ENCODE measurements around the gene NUTF2. TPM values are rescaled to one million over a fixed set of nuclear protein-coding genes. Genes with fewer than 3 reads are reported as not detected.

Gene NUTF2
- total and polyA plus RNA-seq, 10 of the 15 experiments (the other 5 are each of a cell fraction or from before 2014, with no cell fraction given) = 116 to 342 (median 202) TPM

DNA sequence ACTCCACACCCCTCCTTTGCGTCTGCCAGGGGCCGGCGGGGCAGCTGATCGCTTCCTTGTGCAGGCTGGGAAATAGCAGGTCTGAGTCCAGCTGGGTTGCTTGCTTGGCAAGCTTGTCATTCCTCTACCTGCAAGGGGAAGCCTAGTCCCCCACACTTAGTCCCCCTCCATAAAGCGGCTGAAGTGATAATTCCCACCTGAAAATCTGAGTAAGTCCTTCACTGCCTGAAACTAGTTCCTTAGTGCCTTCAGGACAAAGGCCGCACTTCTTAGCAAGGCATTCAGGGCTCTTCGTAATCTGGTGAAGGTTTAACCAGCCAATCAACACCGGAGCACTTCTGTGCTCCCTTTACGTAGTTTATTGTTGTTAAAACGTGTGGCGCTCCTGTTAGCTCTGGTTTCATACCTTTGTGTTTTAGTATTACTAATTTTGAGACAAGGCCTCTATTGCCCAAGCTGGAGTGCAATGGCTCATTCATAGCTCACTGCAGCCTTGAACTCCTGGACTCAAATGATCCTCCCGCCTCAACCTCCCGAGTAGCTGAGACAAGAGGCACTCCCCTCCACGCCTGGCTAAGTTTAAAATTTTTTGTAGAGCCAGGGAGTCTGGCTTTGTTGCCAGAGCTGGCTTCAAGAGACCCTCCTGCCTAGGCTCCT, 47.1 kb downstream of the NUTF2 start:
- H3K36me3 ChIP-seq (ENCODE audit: control insufficient read depth in 2 of 2, insufficient read depth in 2 of 2, low read length in 1 of 2) = no peaks in the 10 kb centered on the region; a peak in 1 of 4 replicates
- 24% methylated on average over 14 of the region's 14 CpGs for WGBS (ENCODE audit: insufficient coverage, insufficient replicate concordance, low lambda C conversion rate, missing lambda C conversion rate)
- peak overlapping the region; percentile 87 for H2AFZ ChIP-seq (ENCODE audit: control insufficient read depth, low read depth, low read length)
- peak overlapping the region; percentile 83 for H3K4me3 ChIP-seq
- H4K20me1 ChIP-seq (ENCODE audit: control insufficient read depth, insufficient read depth) = no peaks in the 10 kb centered on the region
- ChIA-PET POLR2A (interaction anchor here (0.5 to 1.1 kb wide), 2 partner anchors 48 to 856 kb away, joined by 3 to 4 read pairs; partner anchors contain the start of gene NUTF2), RAD21 (ENCODE audit: unreplicated experiment) (interaction anchor here (1.5 kb wide), 1 partner anchor 20 kb away, joined by 3 read pairs; no protein-coding TSS in a partner anchor), SMC1A (ENCODE audit: uncharacterized antibody, unreplicated experiment) (interaction anchor here (1.1 to 3.0 kb wide), 3 partner anchors 10 to 48 kb away, joined by 4 to 14 read pairs (median 4); partner anchors contain the start of gene NUTF2), CTCF (interaction anchor here (1.2 to 3.4 kb wide), 2 partner anchors 10 to 43 kb away, joined by 3 to 27 read pairs; partner anchors contain the start of genes NRN1L and PSMB10)
- peaks cover 24% of the 10 kb centered on the region for H3K79me2 ChIP-seq (ENCODE audit: control insufficient read depth, insufficient read depth, low read length)
- H3K9me3 ChIP-seq (replicated peaks; ENCODE audit: control insufficient read depth, insufficient read depth, low read length) = no peaks in the 10 kb centered on the region
- H3K27ac ChIP-seq (ENCODE audit: control insufficient read depth, insufficient read depth) = peak overlapping the region; percentile 79
- H3K4me2 ChIP-seq (ENCODE audit: control insufficient read depth, insufficient read depth) = peak overlapping the region; percentile 79
- H3K27me3 ChIP-seq (replicated peaks in 1 of 2; ENCODE audit: control insufficient read depth in 2 of 2, insufficient read depth in 2 of 2, low read length in 1 of 2) = no peaks in the 10 kb centered on the region
- TF ChIP-seq JUND (IDR thresholded peaks at IDR 0.05; ENCODE audit: low read depth, low read length) (no peak), BACH1 (IDR thresholded peaks at IDR 0.05; ENCODE audit: borderline replicate concordance) (no peak), CREM (IDR thresholded peaks at IDR 0.05; ENCODE audit: low read depth) (no peak), MTA2 (IDR thresholded peaks at IDR 0.05; ENCODE audit: low read depth) (no peak), NFYA (IDR thresholded peaks at IDR 0.05; ENCODE audit: borderline replicate concordance, low read depth, low read length) (no peak), GABPA (IDR thresholded peaks at IDR 0.05; ENCODE audit: low read depth) (no peak), EED (IDR thresholded peaks at IDR 0.05; ENCODE audit: low read depth) (no peak), IKZF2 (IDR thresholded peaks at IDR 0.05) (no peak), SPI1 (IDR thresholded peaks at IDR 0.05; ENCODE audit: borderline replicate concordance, insufficient read depth, low read depth, low read length) (no peak), ZNF274 (IDR thresholded peaks at IDR 0.05; ENCODE audit: insufficient read depth, insufficient read length) (no peak), ZZZ3 (IDR thresholded peaks at IDR 0.05; ENCODE audit: control insufficient read depth, insufficient read length, low read depth) (no peak), KLF5 (IDR thresholded peaks at IDR 0.05; ENCODE audit: partially characterized antibody) (no peak), SMARCA5 (IDR thresholded peaks at IDR 0.05) (no peak), ZBED1 (IDR thresholded peaks at IDR 0.05; ENCODE audit: borderline replicate concordance) (no peak)
- TF ChIP-seq, protein P1, sequence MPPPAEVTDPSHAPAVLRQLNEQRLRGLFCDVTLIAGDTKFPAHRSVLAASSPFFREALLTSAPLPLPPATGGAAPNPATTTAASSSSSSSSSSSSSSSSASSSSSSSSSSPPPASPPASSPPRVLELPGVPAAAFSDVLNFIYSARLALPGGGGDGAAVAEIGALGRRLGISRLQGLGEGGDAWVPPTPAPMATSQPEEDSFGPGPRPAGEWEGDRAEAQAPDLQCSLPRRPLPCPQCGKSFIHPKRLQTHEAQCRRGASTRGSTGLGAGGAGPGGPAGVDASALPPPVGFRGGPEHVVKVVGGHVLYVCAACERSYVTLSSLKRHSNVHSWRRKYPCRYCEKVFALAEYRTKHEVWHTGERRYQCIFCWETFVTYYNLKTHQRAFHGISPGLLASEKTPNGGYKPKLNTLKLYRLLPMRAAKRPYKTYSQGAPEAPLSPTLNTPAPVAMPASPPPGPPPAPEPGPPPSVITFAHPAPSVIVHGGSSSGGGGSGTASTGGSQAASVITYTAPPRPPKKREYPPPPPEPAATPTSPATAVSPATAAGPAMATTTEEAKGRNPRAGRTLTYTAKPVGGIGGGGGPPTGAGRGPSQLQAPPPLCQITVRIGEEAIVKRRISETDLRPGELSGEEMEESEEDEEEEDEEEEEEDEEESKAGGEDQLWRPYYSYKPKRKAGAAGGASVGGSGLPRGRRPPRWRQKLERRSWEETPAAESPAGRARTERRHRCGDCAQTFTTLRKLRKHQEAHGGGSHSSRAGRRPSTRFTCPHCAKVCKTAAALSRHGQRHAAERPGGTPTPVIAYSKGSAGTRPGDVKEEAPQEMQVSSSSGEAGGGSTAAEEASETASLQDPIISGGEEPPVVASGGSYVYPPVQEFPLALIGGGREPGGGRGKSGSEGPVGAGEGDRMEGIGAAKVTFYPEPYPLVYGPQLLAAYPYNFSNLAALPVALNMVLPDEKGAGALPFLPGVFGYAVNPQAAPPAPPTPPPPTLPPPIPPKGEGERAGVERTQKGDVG (CRISPR knock-in tag; IDR thresholded peaks at IDR 0.05) = no peak
- TF ChIP-seq, protein P2, sequence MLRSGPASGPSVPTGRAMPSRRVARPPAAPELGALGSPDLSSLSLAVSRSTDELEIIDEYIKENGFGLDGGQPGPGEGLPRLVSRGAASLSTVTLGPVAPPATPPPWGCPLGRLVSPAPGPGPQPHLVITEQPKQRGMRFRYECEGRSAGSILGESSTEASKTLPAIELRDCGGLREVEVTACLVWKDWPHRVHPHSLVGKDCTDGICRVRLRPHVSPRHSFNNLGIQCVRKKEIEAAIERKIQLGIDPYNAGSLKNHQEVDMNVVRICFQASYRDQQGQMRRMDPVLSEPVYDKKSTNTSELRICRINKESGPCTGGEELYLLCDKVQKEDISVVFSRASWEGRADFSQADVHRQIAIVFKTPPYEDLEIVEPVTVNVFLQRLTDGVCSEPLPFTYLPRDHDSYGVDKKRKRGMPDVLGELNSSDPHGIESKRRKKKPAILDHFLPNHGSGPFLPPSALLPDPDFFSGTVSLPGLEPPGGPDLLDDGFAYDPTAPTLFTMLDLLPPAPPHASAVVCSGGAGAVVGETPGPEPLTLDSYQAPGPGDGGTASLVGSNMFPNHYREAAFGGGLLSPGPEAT (IDR thresholded peaks at IDR 0.05; ENCODE audit: low read depth) = no peak
- TF ChIP-seq, protein P3, sequence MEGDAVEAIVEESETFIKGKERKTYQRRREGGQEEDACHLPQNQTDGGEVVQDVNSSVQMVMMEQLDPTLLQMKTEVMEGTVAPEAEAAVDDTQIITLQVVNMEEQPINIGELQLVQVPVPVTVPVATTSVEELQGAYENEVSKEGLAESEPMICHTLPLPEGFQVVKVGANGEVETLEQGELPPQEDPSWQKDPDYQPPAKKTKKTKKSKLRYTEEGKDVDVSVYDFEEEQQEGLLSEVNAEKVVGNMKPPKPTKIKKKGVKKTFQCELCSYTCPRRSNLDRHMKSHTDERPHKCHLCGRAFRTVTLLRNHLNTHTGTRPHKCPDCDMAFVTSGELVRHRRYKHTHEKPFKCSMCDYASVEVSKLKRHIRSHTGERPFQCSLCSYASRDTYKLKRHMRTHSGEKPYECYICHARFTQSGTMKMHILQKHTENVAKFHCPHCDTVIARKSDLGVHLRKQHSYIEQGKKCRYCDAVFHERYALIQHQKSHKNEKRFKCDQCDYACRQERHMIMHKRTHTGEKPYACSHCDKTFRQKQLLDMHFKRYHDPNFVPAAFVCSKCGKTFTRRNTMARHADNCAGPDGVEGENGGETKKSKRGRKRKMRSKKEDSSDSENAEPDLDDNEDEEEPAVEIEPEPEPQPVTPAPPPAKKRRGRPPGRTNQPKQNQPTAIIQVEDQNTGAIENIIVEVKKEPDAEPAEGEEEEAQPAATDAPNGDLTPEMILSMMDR (IDR thresholded peaks at IDR 0.05 in 2 of 3, conservative IDR thresholded peaks at IDR 0.05 in 1 of 3; ENCODE audit: control insufficient read depth in 2 of 3, extremely low read depth in 1 of 3, insufficient read depth in 1 of 3, low read depth in 3 of 3, low read length in 3 of 3) = no peak
- ATAC-seq = no peak
- H3K9ac ChIP-seq (ENCODE audit: control insufficient read depth, insufficient read depth, low read length) = peak overlapping the region; percentile 86
- in situ Hi-C loops (cut with MboI) = no loop called here
- intact Hi-C loops (cut with micrococcal nuclease; ENCODE audit: unreplicated experiment) = loop anchor here (5.0 kb wide), 1 partner anchor 33 kb away; no protein-coding TSS in a partner anchor
- no TSS peak for BruUV-seq (replicated peaks)
- FAIRE-seq = no peak
- DNase-seq (ENCODE audit: low read depth, low spot score) = no peak
- H3K4me1 ChIP-seq (ENCODE audit: control insufficient read depth, insufficient read depth, low read length) = peaks cover 7% of the 10 kb centered on the region

All from GM12878 (cell line).